Vagina (tissue), 2 donors: ENCODE data around the gene LMBR1.

Source experiments
- POLR2AphosphoS5 ChIP-seq, 2 donors: sonication (generic); formaldehyde crosslinking; IDR thresholded peaks; one replicate each; pipeline ENCODE4 v1.9.0; 2017; ENCODE audit warnings: antibody characterized with exemption in 2 of 2, mild to moderate bottlenecking in 2 of 2, low read depth in 1 of 2; ENCODE audit not compliant: insufficient read depth in 1 of 2
- TF ChIP-seq, protein P1 (sequence below), 3 experiments: fragments of 450-650 bp in 2 of 3; fragments of 200-600 bp in 1 of 3; sonication (generic) in 1 of 3; IDR thresholded peaks; one replicate each; pipeline ENCODE4 v1.5.1; 2017 to 2019; ENCODE audit warnings: antibody characterized with exemption in 3 of 3, mild to moderate bottlenecking in 2 of 3, moderate library complexity in 2 of 3

DNA sequence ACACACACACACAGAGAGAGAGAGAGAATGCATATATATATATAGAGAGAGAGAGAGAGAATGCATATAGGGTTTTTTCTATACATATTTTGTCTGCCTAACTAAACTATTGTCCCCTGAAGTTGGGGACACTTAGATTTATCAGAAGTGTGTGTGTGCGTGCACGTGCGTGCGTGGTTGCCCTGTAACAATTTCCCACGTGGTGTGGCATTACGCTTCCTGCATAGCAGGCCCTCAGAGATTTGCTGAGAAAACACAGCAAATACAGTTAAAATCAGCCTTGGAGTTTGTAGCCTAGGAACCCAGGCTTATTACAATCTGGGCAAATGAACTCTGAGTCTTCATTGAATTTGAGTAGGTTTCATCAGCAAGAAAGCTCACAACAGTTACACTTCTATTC is 237.7 kb downstream of the LMBR1 start:
- TF ChIP-seq POLR2AphosphoS5 (IDR thresholded peaks at IDR 0.05; ENCODE audit: insufficient read depth in 1 of 2, low read depth in 1 of 2), result no peak
- TF ChIP-seq, protein P1, sequence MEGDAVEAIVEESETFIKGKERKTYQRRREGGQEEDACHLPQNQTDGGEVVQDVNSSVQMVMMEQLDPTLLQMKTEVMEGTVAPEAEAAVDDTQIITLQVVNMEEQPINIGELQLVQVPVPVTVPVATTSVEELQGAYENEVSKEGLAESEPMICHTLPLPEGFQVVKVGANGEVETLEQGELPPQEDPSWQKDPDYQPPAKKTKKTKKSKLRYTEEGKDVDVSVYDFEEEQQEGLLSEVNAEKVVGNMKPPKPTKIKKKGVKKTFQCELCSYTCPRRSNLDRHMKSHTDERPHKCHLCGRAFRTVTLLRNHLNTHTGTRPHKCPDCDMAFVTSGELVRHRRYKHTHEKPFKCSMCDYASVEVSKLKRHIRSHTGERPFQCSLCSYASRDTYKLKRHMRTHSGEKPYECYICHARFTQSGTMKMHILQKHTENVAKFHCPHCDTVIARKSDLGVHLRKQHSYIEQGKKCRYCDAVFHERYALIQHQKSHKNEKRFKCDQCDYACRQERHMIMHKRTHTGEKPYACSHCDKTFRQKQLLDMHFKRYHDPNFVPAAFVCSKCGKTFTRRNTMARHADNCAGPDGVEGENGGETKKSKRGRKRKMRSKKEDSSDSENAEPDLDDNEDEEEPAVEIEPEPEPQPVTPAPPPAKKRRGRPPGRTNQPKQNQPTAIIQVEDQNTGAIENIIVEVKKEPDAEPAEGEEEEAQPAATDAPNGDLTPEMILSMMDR (IDR thresholded peaks at IDR 0.05), result no peak
